HT1080 (cell line): ENCODE results near the gene NTRK1. TPM values are rescaled to one million over a fixed set of nuclear protein-coding genes. Genes with fewer than 3 reads are reported as not detected.

Experiments used
- DNase-seq: peaks from one replicate; pipeline ENCODE4 v3.0.0-alpha.2; 2015; ENCODE audit warnings: low read depth
- total RNA-seq: library from RNA; depleted of rRNA; stranded (reverse); fragments of >200 nt; shearing (Covaris generic); gene quantifications from 2 replicates; pipeline ENCODE4 v1.2.3, GENCODE V29; 2014

The NTRK1 gene
- total RNA-seq, 1 experiment from 2014 or later: 1.3 TPM

DNA sequence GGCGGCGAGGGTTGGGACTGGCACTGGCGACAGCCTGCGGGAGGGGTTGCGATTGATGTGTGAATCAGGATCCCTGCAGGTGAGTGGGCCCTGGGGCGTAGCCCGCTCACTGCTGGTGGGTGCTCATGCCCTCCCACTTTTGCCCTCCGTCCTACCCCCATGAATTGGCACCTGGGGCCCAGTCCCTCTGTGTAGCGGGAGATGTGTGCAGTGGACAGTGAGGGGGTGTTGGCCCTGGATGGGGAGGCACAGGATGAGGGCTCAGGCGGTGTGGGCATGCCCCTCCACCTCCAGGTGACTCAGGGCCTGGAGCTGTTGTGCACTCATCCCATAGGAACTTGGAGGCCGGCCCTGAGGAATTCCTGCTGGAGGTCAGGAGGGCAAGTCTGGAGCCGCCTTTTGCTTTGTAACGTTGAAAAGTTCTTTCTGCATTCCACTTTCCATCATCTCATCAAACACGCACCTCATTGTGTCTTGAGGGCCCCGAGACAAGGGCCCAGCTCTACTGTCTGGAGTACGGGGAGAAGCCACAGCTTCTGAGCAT is 35.9 kb downstream of the NTRK1 start:
- DNase-seq: peak; percentile 96

- peak; percentile 75 for DNase-seq
Measured at GRCh38 chr1:156897078-156897825, 36.6 kb downstream of the NTRK1 start.

DNA sequence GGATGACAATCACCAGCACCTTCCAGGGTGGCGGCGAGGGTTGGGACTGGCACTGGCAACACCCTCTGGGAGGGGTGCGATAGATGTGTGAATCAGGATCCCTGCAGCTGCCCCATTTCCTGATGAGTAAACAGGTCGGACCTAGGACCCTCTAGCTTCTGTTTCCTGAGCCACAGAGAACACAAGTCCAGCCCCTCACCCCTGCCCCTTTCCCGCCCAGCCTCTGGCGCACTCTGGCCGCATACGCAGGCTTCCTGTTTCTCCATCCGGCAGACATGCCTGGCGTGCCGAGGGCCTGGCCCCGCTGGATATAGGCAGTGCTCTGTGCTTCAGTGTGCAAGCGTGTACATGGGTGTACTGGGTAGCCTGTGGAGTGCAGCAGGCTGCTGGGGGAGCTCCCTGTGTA is 37.5 kb downstream of the NTRK1 start:
- peak; percentile 93 for DNase-seq

DNA sequence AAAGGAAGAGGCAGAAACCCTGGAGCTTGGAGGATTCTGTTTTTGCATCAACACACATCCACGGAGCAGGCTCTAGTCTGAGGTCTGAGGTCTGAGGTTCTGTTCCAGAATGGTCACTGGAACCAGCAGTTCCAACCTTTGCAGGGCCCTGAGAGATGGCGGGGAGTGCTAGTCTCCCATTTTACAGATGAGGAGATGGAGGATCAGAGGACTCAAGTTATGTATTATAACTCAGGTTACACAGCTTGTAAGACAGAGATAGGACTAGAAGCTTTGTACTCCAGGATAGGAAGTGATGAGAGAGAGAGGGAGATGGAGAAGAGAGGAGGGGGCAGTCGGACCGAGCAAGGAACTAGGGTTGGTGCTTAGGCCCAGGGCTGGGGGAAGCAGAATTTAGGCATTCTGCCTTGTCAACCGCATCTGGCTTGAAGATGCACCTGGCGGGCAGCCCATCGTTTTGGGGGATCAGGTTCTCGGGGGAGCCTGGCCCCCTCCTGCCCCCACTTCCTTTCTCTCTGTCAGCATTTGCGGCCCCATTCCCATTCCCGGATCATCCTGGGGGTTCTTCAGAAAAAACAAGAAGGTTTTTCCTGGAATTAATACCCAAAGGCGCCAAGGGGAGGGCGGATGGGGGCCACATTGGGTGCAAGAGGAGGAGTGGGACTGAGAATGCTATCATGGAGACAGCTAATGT is 38.5 kb downstream of the NTRK1 start:
- DNase-seq: no peak

- no peak for DNase-seq
Measured at GRCh38 chr1:156899956-156900718, 39.5 kb downstream of the NTRK1 start.

DNA sequence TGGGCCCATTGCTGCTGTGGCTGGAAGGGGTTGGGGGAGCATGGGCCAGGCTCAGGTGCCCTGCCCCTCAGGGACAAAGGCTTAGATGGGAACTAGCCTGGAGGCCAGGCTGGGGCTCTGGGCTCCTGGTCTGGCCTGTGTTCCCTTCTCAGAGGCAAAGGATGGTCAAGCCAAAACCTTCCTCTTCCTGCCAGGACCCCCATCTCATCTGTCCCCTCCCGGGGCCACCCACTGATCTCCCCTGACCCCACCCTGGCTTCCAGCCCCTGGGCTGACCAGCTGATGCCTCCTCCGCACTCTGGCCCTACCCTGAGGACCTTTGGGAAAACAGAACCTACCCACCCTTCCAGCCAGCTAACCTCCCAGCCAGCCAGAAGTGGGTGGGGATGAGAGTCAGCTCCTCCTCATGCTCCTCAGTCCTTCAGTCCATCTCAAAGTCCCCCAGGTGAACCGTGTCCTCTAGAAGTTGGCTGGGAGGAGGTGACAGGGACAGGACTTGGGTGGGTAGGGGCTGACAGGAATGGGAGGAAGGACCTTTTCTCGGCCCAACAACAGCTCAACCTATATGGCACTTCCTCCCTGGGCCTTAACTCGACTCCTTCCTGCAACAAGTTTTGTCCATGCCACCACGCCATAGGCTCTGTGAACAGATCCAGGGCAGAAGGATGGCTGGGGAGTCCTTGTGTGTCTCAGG is 40.4 kb downstream of the NTRK1 start:
- no peak for DNase-seq

GRCh38 chr1:156901590-156901900 is 40.9 kb downstream of the NTRK1 start:
- no peak for DNase-seq

DNA sequence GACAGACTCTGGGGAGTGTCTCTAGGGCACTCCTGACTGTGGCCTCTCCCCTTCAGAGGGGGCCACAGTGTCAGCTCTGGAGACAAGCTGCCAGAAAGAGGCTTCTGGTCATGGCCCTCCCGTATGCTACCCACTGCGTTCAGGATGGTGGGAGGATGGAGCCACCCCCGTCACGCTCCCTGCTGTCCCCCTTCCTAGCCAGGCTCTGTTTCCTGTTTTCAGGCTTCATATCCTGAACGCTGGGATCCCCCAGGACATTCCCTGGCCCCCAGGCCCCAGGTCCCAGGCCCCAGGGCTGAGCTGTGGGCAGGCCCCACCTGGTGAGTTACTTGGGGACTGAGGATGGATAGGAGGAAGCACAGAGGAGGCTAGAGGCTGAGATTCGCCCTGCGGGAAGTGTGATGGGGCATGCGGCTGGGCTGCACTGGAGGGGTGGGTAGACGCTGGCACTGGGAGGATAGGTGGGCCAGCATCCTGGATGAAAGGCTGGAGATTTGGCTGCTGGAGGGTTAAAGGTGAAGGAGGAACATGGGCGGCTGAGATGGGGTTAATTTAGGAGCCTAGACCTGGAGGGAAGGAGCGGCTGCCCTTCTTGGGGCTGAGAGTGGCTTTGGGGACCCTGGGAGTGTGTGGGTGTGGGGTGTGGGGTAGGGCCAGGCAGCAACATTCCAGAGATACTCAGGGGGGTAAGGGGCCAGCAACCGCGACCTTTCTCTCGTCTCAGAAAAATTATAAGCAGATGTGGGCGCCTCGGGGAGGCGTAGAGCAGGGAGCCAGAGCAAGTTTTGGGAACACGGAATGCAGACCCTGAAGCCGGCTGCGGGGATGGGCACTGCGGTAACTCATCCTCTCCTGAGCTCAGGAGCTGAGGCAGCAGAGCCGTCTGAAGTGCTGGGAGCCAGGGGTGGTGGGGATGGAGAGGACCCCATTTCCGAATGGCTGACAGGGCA is 41.6 kb downstream of the NTRK1 start:
- DNase-seq: no peak

- DNase-seq: no peak
Measured at GRCh38 chr1:156903328-156904091, 42.8 kb downstream of the NTRK1 start.

DNA sequence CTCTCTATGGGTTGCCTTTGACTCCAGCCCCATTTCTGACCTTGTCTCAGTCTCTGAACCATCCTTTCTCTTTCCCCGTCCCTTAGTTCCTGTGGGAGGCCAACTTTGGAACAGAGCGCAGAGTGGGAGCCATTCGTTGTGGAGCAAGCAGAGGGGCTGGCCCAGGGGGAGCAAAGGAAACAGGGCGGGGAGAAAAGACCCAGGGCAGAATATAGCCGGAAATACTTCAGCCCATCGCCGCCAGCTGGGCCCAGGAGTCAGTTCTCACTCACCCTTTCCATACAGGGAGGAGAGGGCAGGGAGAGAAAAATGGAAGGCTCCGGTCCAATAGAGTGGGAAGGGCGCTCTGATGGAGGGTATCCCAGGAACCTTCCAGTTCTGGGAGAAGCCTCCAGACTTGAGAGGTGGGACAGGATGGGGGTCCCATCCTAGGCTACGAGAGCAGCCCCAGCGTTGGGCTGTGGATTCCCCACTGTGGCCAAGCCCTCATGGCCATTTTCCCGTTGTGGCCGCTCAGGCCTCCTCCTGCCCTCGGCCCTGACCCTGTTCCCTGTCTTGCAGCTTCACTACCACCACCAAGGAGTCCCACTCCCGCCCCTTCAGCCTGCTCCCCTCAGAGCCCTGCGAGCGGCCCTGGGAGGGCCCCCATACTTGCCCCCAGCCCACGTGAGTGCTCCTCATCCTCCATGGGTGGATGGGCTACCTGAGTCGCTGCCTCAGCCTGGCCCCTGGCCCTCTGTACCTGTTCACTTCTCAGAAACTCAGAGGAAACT is 43.7 kb downstream of the NTRK1 start:
- DNase-seq: no peak

DNA sequence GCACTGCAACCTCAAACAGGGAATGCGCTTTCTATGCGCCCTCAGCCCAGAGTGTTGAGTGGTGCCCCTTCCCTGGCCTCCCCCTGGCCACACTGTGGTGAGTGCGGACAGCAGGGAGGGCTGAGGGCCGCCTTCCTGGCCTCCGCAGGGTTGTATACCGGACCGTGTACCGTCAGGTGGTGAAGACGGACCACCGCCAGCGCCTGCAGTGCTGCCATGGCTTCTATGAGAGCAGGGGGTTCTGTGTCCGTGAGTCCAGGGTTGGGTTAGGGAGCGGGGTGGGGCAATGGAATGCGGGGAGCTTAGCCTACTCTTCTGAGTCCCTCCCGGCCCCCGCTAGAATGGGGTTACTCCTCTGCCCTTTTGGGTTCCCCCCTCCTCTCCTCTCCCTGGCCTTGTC is 44.5 kb downstream of the NTRK1 start:
- no peak for DNase-seq

- no peak for DNase-seq
Measured at GRCh38 chr1:156905651-156906050, 45.0 kb downstream of the NTRK1 start.

- no peak for DNase-seq
Measured at GRCh38 chr1:156906206-156906906, 45.7 kb downstream of the NTRK1 start.

DNA sequence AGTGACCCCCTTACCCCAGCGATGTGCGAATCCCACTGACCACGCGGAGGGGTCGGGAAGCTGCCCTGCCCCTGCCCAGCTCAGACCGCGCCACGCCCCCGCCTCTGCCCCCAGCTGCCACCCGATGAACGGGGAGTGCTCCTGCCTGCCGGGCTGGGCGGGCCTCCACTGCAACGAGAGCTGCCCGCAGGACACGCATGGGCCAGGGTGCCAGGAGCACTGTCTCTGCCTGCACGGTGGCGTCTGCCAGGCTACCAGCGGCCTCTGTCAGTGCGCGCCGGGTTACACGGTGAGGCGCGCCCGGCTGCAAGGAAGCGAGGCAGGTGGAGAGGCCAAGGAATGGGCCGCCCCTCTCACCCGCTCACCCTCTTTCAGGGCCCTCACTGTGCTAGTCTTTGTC is 47.9 kb downstream of the NTRK1 start:
- DNase-seq: no peak

DNA sequence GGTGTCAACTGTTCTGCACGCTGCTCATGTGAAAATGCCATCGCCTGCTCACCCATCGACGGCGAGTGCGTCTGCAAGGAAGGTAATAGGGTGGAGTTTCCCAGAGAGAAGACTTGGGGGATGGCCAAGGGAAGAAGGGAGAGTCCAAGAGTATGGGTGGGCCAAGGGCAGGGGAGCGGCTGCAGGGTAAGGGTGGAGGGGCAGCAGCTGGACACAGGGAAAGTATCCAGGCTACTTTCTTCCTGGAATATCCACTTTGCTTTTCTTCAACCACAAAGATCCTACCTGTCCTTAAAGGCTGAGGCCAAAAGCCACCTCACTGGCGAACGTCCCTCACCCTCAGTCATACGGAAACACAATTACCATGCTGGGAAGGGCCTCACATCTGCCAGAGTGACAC is 48.3 kb downstream of the NTRK1 start:
- no peak for DNase-seq

DNA sequence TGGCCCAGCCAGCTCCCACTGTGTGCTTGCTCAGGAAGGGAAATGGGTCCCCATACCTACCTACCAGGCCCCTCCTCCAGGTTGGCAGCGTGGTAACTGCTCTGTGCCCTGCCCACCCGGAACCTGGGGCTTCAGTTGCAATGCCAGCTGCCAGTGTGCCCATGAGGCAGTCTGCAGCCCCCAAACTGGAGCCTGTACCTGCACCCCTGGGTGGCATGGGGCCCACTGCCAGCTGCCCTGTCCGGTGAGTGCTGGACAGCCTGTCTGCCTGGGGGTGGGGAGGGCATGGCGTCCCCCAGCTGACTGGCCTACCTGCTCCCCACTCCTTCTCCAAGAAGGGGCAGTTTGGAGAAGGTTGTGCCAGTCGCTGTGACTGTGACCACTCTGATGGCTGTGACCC is 49.0 kb downstream of the NTRK1 start:
- no peak for DNase-seq

DNA sequence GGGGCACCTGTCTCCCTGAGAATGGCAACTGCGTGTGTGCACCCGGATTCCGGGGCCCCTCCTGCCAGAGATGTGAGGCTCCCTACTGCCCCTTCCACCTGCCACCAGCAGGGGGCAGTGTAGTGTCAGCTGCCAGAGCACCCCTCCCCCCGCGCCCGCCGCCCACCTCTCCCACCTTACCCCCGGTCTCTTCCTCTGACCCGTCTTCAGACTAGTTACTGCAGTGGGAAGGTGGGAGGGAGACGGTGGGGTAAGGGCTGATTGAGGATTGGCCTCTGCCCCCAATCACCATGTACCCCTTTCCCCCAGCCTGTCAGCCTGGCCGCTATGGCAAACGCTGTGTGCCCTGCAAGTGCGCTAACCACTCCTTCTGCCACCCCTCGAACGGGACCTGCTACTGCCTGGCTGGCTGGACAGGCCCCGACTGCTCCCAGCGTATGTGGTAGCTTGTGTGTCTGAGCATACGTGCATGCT is 49.7 kb downstream of the NTRK1 start:
- no peak for DNase-seq
